Chondrocyte (in vitro differentiated cells): ENCODE measurements around the gene ESYT1. TPM values are rescaled to one million over a fixed set of nuclear protein-coding genes. Genes with fewer than 3 reads are reported as not detected.
A peak's percentile ranks its signal among the peaks of the same experiment; 100 is the strongest.

ENCODE experiments used
- DNase-seq: peaks from one replicate; pipeline ENCODE4 v3.0.0; 2021; ENCODE audit warnings: mixed read lengths, low spot score
- H3K27ac Mint-ChIP-seq: one replicate; pipeline ENCODE4 v1.8.0; 2021; ENCODE audit warnings: mild to moderate bottlenecking, moderate library complexity, mixed read lengths; ENCODE audit not compliant: unreplicated experiment
- H3K27me3 Mint-ChIP-seq: 2 replicates; pipeline ENCODE4 v1.8.0; 2021; ENCODE audit warnings: low read depth, mixed read lengths
- H3K36me3 Mint-ChIP-seq: 2 replicates; pipeline ENCODE4 v1.8.0; 2021; ENCODE audit warnings: low read depth, mixed read lengths
- H3K4me1 Mint-ChIP-seq: 2 replicates; pipeline ENCODE4 v1.8.0; 2021; ENCODE audit warnings: low read depth, mild to moderate bottlenecking, mixed read lengths
- H3K4me3 Mint-ChIP-seq: one replicate; pipeline ENCODE4 v1.8.0; 2021; ENCODE audit warnings: mild to moderate bottlenecking, moderate library complexity, mixed read lengths; ENCODE audit not compliant: unreplicated experiment
- H3K9me3 Mint-ChIP-seq: 2 replicates; pipeline ENCODE4 v1.8.0; 2021; ENCODE audit warnings: low read depth, mixed read lengths
- total RNA-seq: library from RNA; stranded (reverse); gene quantifications from 3 replicates; pipeline ENCODE4 v1.2.1, GENCODE V29; 2021
- TF ChIP-seq, protein P1 (sequence below): fragments of 200-600 bp; sonication (generic); IDR thresholded peaks from 2 replicates; pipeline ENCODE4 v1.5.0; 2021; ENCODE audit warnings: antibody characterized with exemption, mild to moderate bottlenecking, moderate library complexity

ESYT1 gene
- total RNA-seq, 1 donor from 2014 or later = 155 TPM

DNA sequence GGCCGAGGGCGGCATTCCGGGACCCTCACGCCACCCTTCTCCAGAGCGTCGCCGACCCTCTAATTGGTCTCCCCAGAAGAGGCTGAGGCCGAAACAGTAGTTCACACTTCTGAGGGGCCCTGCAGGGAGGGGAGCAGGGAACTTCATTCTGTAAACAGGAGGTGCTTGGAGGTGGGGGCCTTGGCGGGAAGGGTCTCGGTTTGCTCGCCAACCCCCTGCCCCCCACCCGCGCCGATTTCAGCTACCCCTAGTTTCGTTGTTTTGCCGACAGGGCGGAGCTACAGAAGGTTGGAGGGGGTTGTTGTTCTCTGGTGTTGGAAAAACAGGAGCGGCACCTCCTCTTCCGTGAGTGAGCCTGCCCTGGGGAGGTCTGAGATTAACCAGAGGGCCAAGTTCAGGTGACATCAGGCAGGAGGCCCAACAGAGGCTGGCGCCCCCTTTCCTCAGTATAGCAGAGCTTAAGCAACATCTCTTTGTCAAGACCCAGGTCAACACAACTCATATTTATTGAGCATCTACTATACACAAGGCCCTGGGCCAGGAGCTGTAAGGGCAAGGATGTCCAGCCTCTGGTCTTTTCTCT lies 47.4 kb upstream of the ESYT1 start:
- Mint-ChIP-seq H3K27ac (no peak overlapping the region), H3K9me3 (no peaks in the 10 kb centered on the region), H3K4me1 (peaks cover 11% of the 10 kb centered on the region), H3K27me3 (peaks cover 3% of the 10 kb centered on the region), H3K36me3 (no peaks in the 10 kb centered on the region), H3K4me3 (peak overlapping the region; percentile 33)
- TF ChIP-seq, protein P1, sequence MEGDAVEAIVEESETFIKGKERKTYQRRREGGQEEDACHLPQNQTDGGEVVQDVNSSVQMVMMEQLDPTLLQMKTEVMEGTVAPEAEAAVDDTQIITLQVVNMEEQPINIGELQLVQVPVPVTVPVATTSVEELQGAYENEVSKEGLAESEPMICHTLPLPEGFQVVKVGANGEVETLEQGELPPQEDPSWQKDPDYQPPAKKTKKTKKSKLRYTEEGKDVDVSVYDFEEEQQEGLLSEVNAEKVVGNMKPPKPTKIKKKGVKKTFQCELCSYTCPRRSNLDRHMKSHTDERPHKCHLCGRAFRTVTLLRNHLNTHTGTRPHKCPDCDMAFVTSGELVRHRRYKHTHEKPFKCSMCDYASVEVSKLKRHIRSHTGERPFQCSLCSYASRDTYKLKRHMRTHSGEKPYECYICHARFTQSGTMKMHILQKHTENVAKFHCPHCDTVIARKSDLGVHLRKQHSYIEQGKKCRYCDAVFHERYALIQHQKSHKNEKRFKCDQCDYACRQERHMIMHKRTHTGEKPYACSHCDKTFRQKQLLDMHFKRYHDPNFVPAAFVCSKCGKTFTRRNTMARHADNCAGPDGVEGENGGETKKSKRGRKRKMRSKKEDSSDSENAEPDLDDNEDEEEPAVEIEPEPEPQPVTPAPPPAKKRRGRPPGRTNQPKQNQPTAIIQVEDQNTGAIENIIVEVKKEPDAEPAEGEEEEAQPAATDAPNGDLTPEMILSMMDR = no peak
- no peak for DNase-seq

DNA sequence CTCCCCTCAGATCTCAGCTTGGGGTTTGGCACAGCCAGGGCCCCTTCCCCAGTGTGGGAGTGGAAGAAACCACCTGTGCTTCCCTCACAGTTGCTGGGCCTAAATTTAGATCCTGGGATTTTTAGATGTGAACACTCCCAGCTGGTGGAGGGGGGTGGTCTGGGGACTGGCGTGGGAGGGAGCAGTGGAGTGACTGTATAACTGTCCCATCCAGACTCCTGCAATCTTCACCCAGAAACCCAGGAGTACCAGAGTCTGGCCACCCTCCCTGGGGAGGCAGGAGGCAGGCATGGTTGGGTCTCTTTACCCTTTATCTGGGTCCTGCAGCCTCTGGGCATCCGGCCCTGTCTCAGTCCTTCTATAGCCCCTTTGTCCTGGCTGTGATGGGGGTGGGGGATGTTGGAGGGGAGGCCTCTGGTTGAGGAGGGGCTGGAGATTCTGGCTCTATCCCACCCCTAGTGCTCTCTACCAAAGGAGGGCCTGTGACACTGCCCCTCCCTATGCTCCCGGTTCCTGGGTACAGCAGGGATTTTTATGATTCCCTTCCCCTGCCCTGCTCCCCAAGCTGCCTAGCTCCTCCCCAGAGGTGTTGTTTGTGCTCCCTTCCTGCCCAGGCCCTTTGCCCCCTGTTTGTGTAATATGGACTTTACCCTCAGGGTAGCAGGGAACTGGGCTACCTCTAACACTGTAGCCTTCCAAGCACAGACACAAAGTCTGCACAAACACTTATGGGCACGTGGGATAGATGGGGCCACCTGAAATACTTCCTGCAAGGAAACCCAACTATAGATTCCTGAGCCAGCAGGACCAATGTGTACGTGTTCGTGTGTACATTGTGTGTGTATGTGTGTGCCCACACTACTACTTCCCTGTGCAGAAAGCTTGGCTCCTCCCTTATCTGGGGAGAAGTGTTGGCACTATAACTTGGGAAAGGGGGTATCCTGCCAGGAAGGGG lies 46.4 kb upstream of the ESYT1 start:
- H3K27me3 Mint-ChIP-seq = peaks cover 3% of the 10 kb centered on the region
- no peak overlapping the region for H3K27ac Mint-ChIP-seq
- no peak overlapping the region for H3K4me3 Mint-ChIP-seq
- no peaks in the 10 kb centered on the region for H3K36me3 Mint-ChIP-seq
- TF ChIP-seq, protein P1 = no peak
- peaks cover 11% of the 10 kb centered on the region for H3K4me1 Mint-ChIP-seq
- DNase-seq = no peak
- no peaks in the 10 kb centered on the region for H3K9me3 Mint-ChIP-seq

DNA sequence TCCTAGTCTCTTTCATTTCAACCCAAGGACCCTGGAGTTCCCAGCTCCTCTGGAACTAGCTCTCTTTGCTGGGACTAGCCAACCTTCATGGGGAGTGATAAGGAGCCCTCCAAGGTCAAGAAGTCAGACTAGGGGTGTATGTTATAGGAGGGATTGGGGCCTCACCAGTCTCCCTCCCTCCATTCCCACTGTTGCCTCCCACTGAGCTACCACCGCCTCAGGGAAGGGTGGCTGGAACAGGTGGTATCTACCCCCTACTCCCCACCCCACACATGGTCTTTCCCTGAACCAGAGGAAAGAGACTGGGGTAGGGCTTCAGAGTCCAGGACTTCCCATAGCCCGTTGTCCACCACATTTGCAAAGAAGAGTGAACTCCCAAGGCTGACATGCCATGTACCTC lies 45.7 kb upstream of the ESYT1 start:
- Mint-ChIP-seq H3K4me3 (no peak overlapping the region), H3K4me1 (peaks cover 11% of the 10 kb centered on the region), H3K36me3 (no peaks in the 10 kb centered on the region), H3K27me3 (peaks cover 3% of the 10 kb centered on the region), H3K27ac (no peak overlapping the region), H3K9me3 (no peaks in the 10 kb centered on the region)
- TF ChIP-seq, protein P1 = no peak
- DNase-seq = no peak

DNA sequence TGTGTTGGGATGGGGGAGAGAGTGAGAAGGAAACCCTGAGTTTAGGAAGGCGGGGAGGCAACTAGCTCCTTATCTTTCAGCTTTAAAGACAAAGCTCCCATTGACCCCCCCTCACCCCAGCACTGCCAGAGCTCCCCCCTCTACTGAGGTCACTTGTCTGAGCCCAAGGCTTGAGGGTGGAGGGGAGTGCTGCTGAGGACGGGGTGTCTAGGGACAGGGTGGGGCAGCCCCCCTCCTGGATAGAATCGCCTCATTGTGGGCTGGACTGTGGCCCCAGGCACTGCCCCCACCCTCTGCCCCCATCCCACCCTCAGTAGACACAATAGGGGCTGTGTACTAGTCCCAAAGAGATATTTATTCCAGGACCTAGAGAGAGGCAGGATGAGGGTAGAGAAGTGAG lies 45.1 kb upstream of the ESYT1 start:
- H3K36me3 Mint-ChIP-seq = no peaks in the 10 kb centered on the region
- peaks cover 3% of the 10 kb centered on the region for H3K27me3 Mint-ChIP-seq
- no peaks in the 10 kb centered on the region for H3K9me3 Mint-ChIP-seq
- DNase-seq = no peak
- no peak overlapping the region for H3K4me3 Mint-ChIP-seq
- TF ChIP-seq, protein P1 = no peak
- H3K4me1 Mint-ChIP-seq = peaks cover 11% of the 10 kb centered on the region
- H3K27ac Mint-ChIP-seq = no peak overlapping the region

DNA sequence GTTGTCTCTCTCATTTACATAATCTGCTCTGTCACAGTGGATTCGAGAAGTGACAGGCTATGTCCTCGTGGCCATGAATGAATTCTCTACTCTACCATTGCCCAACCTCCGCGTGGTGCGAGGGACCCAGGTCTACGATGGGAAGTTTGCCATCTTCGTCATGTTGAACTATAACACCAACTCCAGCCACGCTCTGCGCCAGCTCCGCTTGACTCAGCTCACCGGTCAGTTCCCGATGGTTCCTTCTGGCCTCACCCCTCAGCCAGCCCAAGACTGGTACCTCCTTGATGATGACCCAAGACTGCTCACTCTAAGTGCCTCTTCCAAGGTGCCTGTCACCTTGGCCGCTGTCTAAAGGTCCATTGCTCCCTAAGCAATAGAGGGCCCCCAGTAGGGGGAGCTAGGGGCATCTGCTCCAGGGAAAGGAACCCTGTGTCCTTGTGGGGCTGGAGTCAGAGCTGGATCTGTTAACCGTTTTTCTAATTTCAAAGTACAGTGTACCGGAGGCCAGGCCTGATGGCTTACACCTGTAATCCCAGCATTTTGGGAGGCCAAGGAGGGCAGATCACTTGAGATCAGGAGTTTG lies 43.0 kb upstream of the ESYT1 start:
- Mint-ChIP-seq H3K4me1 (no peaks in the 10 kb centered on the region), H3K9me3 (no peaks in the 10 kb centered on the region), H3K27me3 (peaks cover 3% of the 10 kb centered on the region), H3K36me3 (no peaks in the 10 kb centered on the region), H3K27ac (no peak overlapping the region), H3K4me3 (no peak overlapping the region)
- DNase-seq = no peak
- TF ChIP-seq, protein P1 = peak; percentile 39
